SIG-M5 treated with dmso at 0.1 percent for 504 hours (cell line): Measurements from ENCODE around the gene GOT1.

Source experiments
- DNase-seq: peaks from one replicate; lab custom pipeline; 2025; ENCODE audit not compliant: unreplicated experiment; lab: John Stamatoyannopoulos, UW

Gene GOT1

GRCh38 chr10:99433378-99434020 lies 3.1 kb upstream of the GOT1 start:
- no peak for DNase-seq

GRCh38 chr10:99432881-99433280 lies 2.5 kb upstream of the GOT1 start:
- no peak for DNase-seq

GRCh38 chr10:99432047-99432446 lies 1.6 kb upstream of the GOT1 start:
- DNase-seq, result no peak

GRCh38 chr10:99431190-99431760 lies 851 bp upstream of the GOT1 start:
- DNase-seq, result peak; percentile 67

- no peak for DNase-seq
Observed at GRCh38 chr10:99430116-99430450, 341 bp downstream of the GOT1 start.

- no peak for DNase-seq
Observed at GRCh38 chr10:99429517-99430095, 818 bp downstream of the GOT1 start.

GRCh38 chr10:99427566-99428190 lies 2.7 kb downstream of the GOT1 start:
- no peak for DNase-seq

GRCh38 chr10:99426689-99427088 lies 3.7 kb downstream of the GOT1 start:
- no peak for DNase-seq

GRCh38 chr10:99425204-99425603 lies 5.2 kb downstream of the GOT1 start:
- DNase-seq, result no peak

- no peak for DNase-seq
Observed at GRCh38 chr10:99424656-99425055, 5.8 kb downstream of the GOT1 start.

GRCh38 chr10:99422529-99423096 lies 7.8 kb downstream of the GOT1 start:
- no peak for DNase-seq

GRCh38 chr10:99421233-99421739 lies 9.1 kb downstream of the GOT1 start:
- no peak for DNase-seq

GRCh38 chr10:99419688-99420087 lies 10.7 kb downstream of the GOT1 start:
- DNase-seq, result no peak

GRCh38 chr10:99418910-99419624 lies 11.4 kb downstream of the GOT1 start:
- DNase-seq, result no peak

GRCh38 chr10:99412099-99412498 lies 18.3 kb downstream of the GOT1 start:
- DNase-seq, result no peak

- DNase-seq, result no peak
Observed at GRCh38 chr10:99411546-99411945, 18.9 kb downstream of the GOT1 start.

- no peak for DNase-seq
Observed at GRCh38 chr10:99410876-99411275, 19.5 kb downstream of the GOT1 start.

- no peak for DNase-seq
Observed at GRCh38 chr10:99410146-99410545, 20.3 kb downstream of the GOT1 start.

GRCh38 chr10:99406149-99406548 lies 24.3 kb downstream of the GOT1 start:
- peak; percentile 15 for DNase-seq

- DNase-seq, result peak; percentile 25
Observed at GRCh38 chr10:99403674-99404073, 26.8 kb downstream of the GOT1 start.

- no peak for DNase-seq
Observed at GRCh38 chr10:99399664-99400063, 30.8 kb downstream of the GOT1 start.
